HG03378 (cell line): ENCODE measurements around the gene COL27A1.
"Not testable (repeated sequence)": the region's sequence is repeated elsewhere in the genome, so short reads cannot be mapped to it uniquely, and the experiment has no call there.

ENCODE experiments used
- ATAC-seq: cut with Tn5 transposase; IDR thresholded peaks from one replicate; pipeline ENCODE4 v1.9.1; 2021; ENCODE audit warnings: mild to moderate bottlenecking, moderate library complexity; ENCODE audit not compliant: unreplicated experiment

Gene COL27A1

GRCh38 chr9:114180696-114181606, 25.6 kb downstream of the COL27A1 start:
- ATAC-seq, result no peak

- no peak for ATAC-seq
These were observed 26.5 kb downstream of the COL27A1 start for GRCh38 chr9:114181607-114182409.

- ATAC-seq, result no peak
These were observed 27.7 kb downstream of the COL27A1 start for GRCh38 chr9:114183006-114183405.

GRCh38 chr9:114184071-114184470, 28.7 kb downstream of the COL27A1 start:
- ATAC-seq, result no peak

GRCh38 chr9:114184866-114185265, 29.5 kb downstream of the COL27A1 start:
- no peak for ATAC-seq

- no peak for ATAC-seq
These were observed 30.5 kb downstream of the COL27A1 start for GRCh38 chr9:114185570-114186490.

GRCh38 chr9:114186605-114187289, 31.4 kb downstream of the COL27A1 start:
- ATAC-seq, result no peak

- ATAC-seq, result no peak
These were observed 32.5 kb downstream of the COL27A1 start for GRCh38 chr9:114187827-114188226.

GRCh38 chr9:114189823-114190562, 34.7 kb downstream of the COL27A1 start:
- ATAC-seq, result no peak

- no peak for ATAC-seq
These were observed 35.2 kb downstream of the COL27A1 start for GRCh38 chr9:114190563-114190905.

- not testable (repeated sequence) for ATAC-seq
These were observed 36.1 kb downstream of the COL27A1 start for GRCh38 chr9:114191402-114191801.

GRCh38 chr9:114192539-114192938, 37.2 kb downstream of the COL27A1 start:
- no peak for ATAC-seq

GRCh38 chr9:114193090-114193489, 37.8 kb downstream of the COL27A1 start:
- ATAC-seq, result no peak

- ATAC-seq, result no peak
These were observed 40.8 kb downstream of the COL27A1 start for GRCh38 chr9:114196117-114196516.

- no peak for ATAC-seq
These were observed 41.8 kb downstream of the COL27A1 start for GRCh38 chr9:114196979-114197622.

- no peak for ATAC-seq
These were observed 43.1 kb downstream of the COL27A1 start for GRCh38 chr9:114198249-114199040.

- no peak for ATAC-seq
These were observed 45.5 kb downstream of the COL27A1 start for GRCh38 chr9:114200721-114201300.

- no peak for ATAC-seq
These were observed 47.1 kb downstream of the COL27A1 start for GRCh38 chr9:114202396-114202795.
